ENCODE data around the gene CHIC2.
"Not testable (repeated sequence)": the region's sequence is repeated elsewhere in the genome, so short reads cannot be mapped to it uniquely, and the experiment has no call there.

Gene CHIC2

GRCh38 chr4:54064317-54065111 is at the start of gene CHIC2:
Gene CHIC2, minus strand, starts transcription at chr4:54064605. Its CDS starts 305 bp downstream, at chr4:54064300.
- peak; percentile 95 for DNase-seq (ENCODE audit: low read depth)

- not testable (repeated sequence) for DNase-seq (ENCODE audit: low read depth)
Measured at GRCh38 chr4:54113206-54113605, 48.8 kb upstream of the CHIC2 start.

- no peak for DNase-seq (ENCODE audit: low read depth)
Measured at GRCh38 chr4:54110019-54110416, 45.6 kb upstream of the CHIC2 start.

- DNase-seq (ENCODE audit: low read depth), result no peak
Measured at GRCh38 chr4:54109241-54110018, 45.0 kb upstream of the CHIC2 start.

- no peak for DNase-seq (ENCODE audit: low read depth)
Measured at GRCh38 chr4:54107951-54108748, 43.7 kb upstream of the CHIC2 start.

GRCh38 chr4:54104907-54105306 is 40.5 kb upstream of the CHIC2 start:
- no peak for DNase-seq (ENCODE audit: low read depth)

GRCh38 chr4:54103190-54103574 is 38.8 kb upstream of the CHIC2 start:
- no peak for DNase-seq (ENCODE audit: low read depth)

GRCh38 chr4:54102531-54103106 is 38.2 kb upstream of the CHIC2 start:
- no peak for DNase-seq (ENCODE audit: low read depth)

- DNase-seq (ENCODE audit: low read depth), result no peak
Measured at GRCh38 chr4:54101190-54102041, 37.0 kb upstream of the CHIC2 start.

GRCh38 chr4:54100595-54101189 is 36.3 kb upstream of the CHIC2 start:
- no peak for DNase-seq (ENCODE audit: low read depth)

GRCh38 chr4:54099748-54100574 is 35.6 kb upstream of the CHIC2 start, which contains the start of gene GSX2:
Gene GSX2, plus strand, starts transcription at chr4:54100163. Its CDS starts 182 bp downstream, at chr4:54100345.
- DNase-seq (ENCODE audit: low read depth), result no peak

GRCh38 chr4:54099287-54099747 is 34.9 kb upstream of the CHIC2 start:
- DNase-seq (ENCODE audit: low read depth), result no peak

GRCh38 chr4:54098375-54098774 is 34.0 kb upstream of the CHIC2 start:
- no peak for DNase-seq (ENCODE audit: low read depth)

- no peak for DNase-seq (ENCODE audit: low read depth)
Measured at GRCh38 chr4:54097152-54097551, 32.7 kb upstream of the CHIC2 start.

GRCh38 chr4:54096295-54096962 is 32.0 kb upstream of the CHIC2 start:
- no peak for DNase-seq (ENCODE audit: low read depth)

- no peak for DNase-seq (ENCODE audit: low read depth)
Measured at GRCh38 chr4:54095110-54095825, 30.9 kb upstream of the CHIC2 start.

GRCh38 chr4:54094451-54094850 is 30.0 kb upstream of the CHIC2 start:
- no peak for DNase-seq (ENCODE audit: low read depth)

All from stimulated activated CD4-positive, alpha-beta T cell treated with anti-CD3 and anti-CD28 coated beads, Interleukin-2, amount 100 ng/mL, for 4 hours (primary cell).